ENCODE results near the gene GRIN3B.

Gene GRIN3B

DNA sequence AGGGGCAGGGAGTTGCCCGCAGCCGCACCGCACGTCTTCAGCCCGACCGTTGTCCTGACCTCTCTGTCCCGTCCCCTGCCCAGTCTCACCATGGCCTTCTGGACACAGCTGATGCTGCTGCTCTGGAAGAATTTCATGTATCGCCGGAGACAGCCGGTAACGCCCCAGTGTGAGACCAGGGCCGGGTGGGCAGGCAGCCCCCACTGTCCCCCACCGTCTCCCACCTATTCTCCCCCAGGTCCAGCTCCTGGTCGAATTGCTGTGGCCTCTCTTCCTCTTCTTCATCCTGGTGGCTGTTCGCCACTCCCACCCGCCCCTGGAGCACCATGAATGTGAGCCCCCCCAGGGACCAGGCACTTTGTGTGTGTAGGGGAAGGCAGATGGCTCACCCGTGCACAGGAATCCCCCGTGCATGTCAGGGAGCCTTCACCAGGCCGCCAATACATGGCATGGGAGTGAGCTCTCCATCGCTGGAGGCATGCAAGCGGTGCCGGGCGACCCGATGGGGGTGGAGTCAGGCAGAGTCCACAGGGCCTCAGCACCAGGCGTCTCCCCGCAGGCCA, 41.1 kb downstream of the GRIN3B start:
- Mint-ChIP-seq H3K9me3 (no peaks in the 10 kb centered on the region), H3K27me3 (no peaks in the 10 kb centered on the region), H3K4me1 (peaks cover 44% of the 10 kb centered on the region), H3K36me3 (ENCODE audit: insufficient read depth) (peaks cover 52% of the 10 kb centered on the region), H3K27ac (ENCODE audit: low read depth) (no peak overlapping the region), H3K4me3 (peak overlapping the region; percentile 97)
- DNase-seq (ENCODE audit: low spot score in 2 of 2) (no peak), ATAC-seq (replicated peaks; ENCODE audit: extremely low read depth, poor library complexity, severe bottlenecking) (no peak)

DNA sequence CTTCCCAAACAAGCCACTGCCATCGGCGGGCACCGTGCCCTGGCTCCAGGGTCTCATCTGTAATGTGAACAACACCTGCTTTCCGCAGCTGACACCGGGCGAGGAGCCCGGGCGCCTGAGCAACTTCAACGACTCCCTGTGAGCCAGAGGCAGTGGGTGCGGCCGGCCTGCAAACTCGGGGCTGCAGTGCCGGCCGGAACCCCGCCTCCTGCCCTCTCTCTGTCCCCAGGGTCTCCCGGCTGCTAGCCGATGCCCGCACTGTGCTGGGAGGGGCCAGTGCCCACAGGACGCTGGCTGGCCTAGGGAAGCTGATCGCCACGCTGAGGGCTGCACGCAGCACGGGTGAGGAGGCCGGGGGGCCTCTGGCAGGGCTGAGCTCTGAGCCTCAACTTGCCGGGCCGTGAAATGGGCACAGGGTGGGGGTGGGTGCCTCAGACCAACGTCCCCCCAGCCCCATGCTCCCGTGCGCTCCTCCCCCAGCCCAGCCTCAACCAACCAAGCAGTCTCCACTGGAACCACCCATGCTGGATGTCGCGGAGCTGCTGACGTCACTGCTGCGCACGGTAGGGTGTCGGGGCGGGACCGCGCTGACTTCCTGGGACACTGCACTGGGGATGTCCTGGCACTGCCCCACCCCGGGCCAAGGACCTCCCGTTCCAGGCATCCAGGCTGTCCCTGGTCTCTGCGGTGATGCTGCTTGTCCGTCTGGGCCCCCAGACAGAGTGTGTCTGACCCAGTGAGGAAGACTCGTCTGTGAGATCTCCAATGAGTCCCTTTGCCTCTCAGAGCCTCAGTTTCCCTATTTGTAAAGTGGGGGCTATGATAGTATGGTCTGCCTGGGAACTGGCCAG, 41.8 kb downstream of the GRIN3B start:
- peaks cover 40% of the 10 kb centered on the region for H3K4me1 Mint-ChIP-seq
- no peaks in the 10 kb centered on the region for H3K9me3 Mint-ChIP-seq
- no peaks in the 10 kb centered on the region for H3K27me3 Mint-ChIP-seq
- H3K27ac Mint-ChIP-seq (ENCODE audit: low read depth) = no peak overlapping the region
- no peak for DNase-seq (ENCODE audit: low spot score in 2 of 2)
- no peak for ATAC-seq (replicated peaks; ENCODE audit: extremely low read depth, poor library complexity, severe bottlenecking)
- H3K36me3 Mint-ChIP-seq (ENCODE audit: insufficient read depth) = peaks cover 46% of the 10 kb centered on the region
- peak overlapping the region; percentile 97 for H3K4me3 Mint-ChIP-seq

DNA sequence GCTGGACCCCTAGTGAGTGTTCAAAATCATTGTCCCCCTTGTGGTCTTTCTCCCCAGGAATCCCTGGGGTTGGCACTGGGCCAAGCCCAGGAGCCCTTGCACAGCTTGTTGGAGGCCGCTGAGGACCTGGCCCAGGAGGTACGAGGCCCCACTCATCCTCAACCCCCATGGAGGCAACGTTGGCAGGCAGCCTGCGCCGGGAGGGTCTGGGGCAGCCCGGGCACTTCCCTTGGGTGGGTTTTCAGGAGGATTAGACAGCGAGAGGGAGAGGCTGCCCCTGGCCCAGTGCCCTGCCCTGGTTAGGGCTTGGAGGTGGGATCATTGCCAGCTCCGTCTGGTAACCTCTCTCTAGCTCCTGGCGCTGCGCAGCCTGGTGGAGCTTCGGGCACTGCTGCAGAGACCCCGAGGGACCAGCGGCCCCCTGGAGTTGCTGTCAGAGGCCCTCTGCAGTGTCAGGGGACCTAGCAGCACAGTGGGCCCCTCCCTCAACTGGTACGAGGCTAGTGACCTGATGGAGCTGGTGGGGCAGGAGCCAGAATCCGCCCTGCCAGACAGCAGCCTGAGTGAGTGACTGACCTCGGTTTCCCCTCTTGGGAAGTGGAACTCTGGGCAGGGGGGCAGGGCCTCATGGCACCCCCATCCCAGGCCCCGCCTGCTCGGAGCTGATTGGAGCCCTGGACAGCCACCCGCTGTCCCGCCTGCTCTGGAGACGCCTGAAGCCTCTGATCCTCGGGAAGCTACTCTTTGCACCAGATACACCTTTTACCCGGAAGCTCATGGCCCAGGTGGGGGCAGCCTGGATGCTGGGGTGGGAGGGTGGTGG, 42.7 kb downstream of the GRIN3B start:
- no peaks in the 10 kb centered on the region for H3K9me3 Mint-ChIP-seq
- no peak overlapping the region for H3K27ac Mint-ChIP-seq (ENCODE audit: low read depth)
- H3K4me3 Mint-ChIP-seq = peak overlapping the region; percentile 31
- peaks cover 32% of the 10 kb centered on the region for H3K4me1 Mint-ChIP-seq
- ATAC-seq (replicated peaks; ENCODE audit: extremely low read depth, poor library complexity, severe bottlenecking) (no peak), DNase-seq (ENCODE audit: low spot score in 2 of 2) (no peak)
- peaks cover 38% of the 10 kb centered on the region for H3K36me3 Mint-ChIP-seq (ENCODE audit: insufficient read depth)
- H3K27me3 Mint-ChIP-seq = no peaks in the 10 kb centered on the region

DNA sequence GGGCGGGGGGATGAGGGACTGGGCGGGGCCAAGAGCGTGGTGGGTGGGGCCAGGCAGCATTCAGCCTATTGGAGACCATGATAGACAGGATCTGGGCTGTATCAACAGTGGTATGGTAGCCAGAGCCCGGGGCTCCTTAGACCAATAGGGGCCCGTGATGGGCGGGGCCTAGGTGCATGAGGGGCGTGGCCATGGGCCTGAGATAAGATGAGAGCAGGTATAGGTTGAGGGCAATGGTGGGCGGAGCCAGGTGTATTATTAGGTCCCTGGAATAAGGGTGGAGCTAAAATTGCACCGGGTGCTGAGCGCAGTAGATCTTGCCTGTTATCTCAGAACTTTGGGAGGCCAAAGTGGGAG, 45.0 kb downstream of the GRIN3B start:
- Mint-ChIP-seq H3K27ac (ENCODE audit: low read depth) (peak overlapping the region; percentile 55), H3K9me3 (no peaks in the 10 kb centered on the region), H3K36me3 (ENCODE audit: insufficient read depth) (peaks cover 19% of the 10 kb centered on the region), H3K4me1 (peaks cover 9% of the 10 kb centered on the region), H3K4me3 (no peak overlapping the region), H3K27me3 (no peaks in the 10 kb centered on the region)
- ATAC-seq (replicated peaks; ENCODE audit: extremely low read depth, poor library complexity, severe bottlenecking) (peak; percentile 69), DNase-seq (ENCODE audit: low spot score in 2 of 2) (peak in 1 of 2 donors; percentile 70)

DNA sequence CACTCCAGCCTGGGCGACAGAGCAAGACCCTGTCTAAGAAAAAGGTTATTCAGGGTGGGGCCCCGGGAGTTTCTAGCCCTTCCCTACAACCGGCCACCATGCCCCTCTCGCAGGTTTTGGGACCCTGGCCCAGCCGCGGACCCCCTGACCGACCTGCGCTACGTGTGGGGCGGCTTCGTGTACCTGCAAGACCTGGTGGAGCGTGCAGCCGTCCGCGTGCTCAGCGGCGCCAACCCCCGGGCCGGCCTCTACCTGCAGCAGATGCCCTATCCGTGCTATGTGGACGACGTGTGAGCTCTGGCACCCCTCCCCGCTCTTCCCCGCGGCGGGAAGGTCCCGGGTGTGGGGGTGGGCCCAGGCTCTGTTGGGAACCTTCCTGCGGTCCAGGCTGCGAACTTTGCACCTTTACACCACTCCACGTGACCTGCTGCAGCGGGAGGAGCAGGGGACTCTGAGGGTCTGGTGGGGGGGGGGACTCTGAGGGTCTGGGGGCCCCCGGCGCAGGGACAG, 46.0 kb downstream of the GRIN3B start:
- Mint-ChIP-seq H3K36me3 (ENCODE audit: insufficient read depth) (peaks cover 18% of the 10 kb centered on the region), H3K27me3 (no peaks in the 10 kb centered on the region), H3K27ac (ENCODE audit: low read depth) (no peak overlapping the region), H3K4me1 (peaks cover 8% of the 10 kb centered on the region), H3K9me3 (no peaks in the 10 kb centered on the region), H3K4me3 (no peak overlapping the region)
- ATAC-seq (replicated peaks; ENCODE audit: extremely low read depth, poor library complexity, severe bottlenecking) (no peak), DNase-seq (ENCODE audit: low spot score in 2 of 2) (no peak)

DNA sequence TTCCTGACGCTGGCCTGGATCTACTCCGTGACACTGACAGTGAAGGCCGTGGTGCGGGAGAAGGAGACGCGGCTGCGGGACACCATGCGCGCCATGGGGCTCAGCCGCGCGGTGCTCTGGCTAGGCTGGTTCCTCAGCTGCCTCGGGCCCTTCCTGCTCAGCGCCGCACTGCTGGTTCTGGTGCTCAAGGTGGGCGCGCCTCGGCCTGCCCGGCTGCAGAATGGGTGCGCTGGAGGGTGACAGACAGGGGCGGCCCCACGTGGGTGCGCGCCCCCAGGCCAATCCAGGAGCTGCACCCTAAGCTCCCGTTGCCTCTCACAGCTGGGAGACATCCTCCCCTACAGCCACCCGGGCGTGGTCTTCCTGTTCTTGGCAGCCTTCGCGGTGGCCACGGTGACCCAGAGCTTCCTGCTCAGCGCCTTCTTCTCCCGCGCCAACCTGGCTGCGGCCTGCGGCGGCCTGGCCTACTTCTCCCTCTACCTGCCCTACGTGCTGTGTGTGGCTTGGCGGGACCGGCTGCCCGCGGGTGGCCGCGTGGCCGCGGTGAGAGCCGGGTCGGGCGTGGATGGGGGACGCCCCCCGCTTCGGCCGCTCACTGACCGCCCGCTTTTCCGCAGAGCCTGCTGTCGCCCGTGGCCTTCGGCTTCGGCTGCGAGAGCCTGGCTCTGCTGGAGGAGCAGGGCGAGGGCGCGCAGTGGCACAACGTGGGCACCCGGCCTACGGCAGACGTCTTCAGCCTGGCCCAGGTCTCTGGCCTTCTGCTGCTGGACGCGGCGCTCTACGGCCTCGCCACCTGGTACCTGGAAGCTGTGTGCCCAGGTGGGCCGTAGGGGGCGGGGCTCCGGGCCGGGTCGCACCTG, 46.8 kb downstream of the GRIN3B start:
- no peak overlapping the region for H3K27ac Mint-ChIP-seq (ENCODE audit: low read depth)
- H3K4me1 Mint-ChIP-seq = peaks cover 10% of the 10 kb centered on the region
- H3K4me3 Mint-ChIP-seq = no peak overlapping the region
- peaks cover 18% of the 10 kb centered on the region for H3K36me3 Mint-ChIP-seq (ENCODE audit: insufficient read depth)
- DNase-seq (ENCODE audit: low spot score in 2 of 2) (no peak), ATAC-seq (replicated peaks; ENCODE audit: extremely low read depth, poor library complexity, severe bottlenecking) (no peak)
- H3K9me3 Mint-ChIP-seq = no peaks in the 10 kb centered on the region
- H3K27me3 Mint-ChIP-seq = no peaks in the 10 kb centered on the region

DNA sequence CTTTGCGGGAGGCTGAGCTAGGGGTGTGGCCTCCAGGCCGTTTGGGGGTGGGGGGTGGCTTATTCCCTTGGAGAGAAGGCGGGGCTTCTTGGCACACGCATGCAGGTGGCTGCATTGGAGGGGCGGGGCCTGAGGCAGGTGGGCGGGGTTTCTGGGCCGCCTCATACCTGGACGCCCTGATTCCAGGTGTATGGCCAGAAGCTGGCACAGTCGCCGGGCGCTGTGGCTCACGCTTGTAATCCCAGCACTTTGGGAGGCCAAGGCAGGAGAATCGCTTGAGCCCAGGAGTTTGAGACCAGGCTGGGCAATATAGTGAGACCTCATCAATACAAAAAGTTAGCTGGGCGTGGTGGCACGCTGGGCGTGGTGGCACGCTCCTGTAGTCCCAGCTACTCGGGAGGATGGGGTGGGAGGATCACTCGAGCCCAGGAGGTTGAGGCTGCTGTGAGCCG, 47.5 kb downstream of the GRIN3B start:
- Mint-ChIP-seq H3K27me3 (no peaks in the 10 kb centered on the region), H3K27ac (ENCODE audit: low read depth) (no peak overlapping the region), H3K4me3 (no peak overlapping the region), H3K9me3 (no peaks in the 10 kb centered on the region), H3K36me3 (ENCODE audit: insufficient read depth) (peaks cover 18% of the 10 kb centered on the region), H3K4me1 (peaks cover 10% of the 10 kb centered on the region)
- ATAC-seq (replicated peaks; ENCODE audit: extremely low read depth, poor library complexity, severe bottlenecking) (no peak), DNase-seq (ENCODE audit: low spot score in 2 of 2) (no peak)

DNA sequence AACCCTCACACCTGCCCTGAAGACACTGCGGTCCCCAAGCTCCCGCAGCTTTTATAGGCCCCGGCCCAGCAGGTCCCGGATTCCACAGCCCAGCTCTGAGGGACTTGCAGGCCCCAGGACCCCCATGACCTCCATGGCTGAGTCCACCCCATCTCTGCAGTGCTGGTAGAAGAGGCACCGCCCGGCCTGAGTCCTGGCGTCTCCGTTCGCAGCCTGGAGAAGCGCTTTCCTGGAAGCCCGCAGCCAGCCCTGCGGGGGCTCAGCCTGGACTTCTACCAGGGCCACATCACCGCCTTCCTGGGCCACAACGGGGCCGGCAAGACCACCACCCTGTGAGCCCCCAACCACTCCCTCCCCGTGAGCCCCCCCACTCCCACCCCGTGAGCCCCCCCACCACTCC, 48.9 kb downstream of the GRIN3B start:
- no peaks in the 10 kb centered on the region for H3K27me3 Mint-ChIP-seq
- no peak overlapping the region for H3K27ac Mint-ChIP-seq (ENCODE audit: low read depth)
- peaks cover 10% of the 10 kb centered on the region for H3K4me1 Mint-ChIP-seq
- DNase-seq (ENCODE audit: low spot score in 2 of 2) (no peak), ATAC-seq (replicated peaks; ENCODE audit: extremely low read depth, poor library complexity, severe bottlenecking) (no peak)
- H3K4me3 Mint-ChIP-seq = no peak overlapping the region
- H3K36me3 Mint-ChIP-seq (ENCODE audit: insufficient read depth) = peaks cover 14% of the 10 kb centered on the region
- no peaks in the 10 kb centered on the region for H3K9me3 Mint-ChIP-seq

DNA sequence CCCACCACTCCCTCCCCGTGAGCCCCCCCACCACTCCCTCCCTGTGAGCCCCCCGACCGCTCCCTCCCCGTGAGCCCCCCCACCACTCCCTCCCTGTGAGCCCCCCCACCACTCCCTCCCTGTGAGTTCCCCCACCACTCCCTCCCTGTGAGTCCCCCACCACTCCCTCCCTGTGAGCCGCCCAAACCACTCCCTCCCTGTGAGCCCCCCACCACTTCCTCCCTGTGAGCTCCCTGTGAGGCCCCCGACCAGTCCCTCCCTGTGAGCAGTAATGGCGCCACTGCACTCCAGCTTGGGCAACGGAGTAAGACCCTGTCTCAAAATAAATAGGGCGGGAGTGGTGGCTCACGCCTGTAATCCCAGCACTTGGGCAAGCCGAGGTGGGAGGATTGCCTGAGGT, 49.6 kb downstream of the GRIN3B start:
- peaks cover 10% of the 10 kb centered on the region for H3K4me1 Mint-ChIP-seq
- no peak overlapping the region for H3K4me3 Mint-ChIP-seq
- no peak overlapping the region for H3K27ac Mint-ChIP-seq (ENCODE audit: low read depth)
- DNase-seq (ENCODE audit: low spot score in 2 of 2) (no peak), ATAC-seq (replicated peaks; ENCODE audit: extremely low read depth, poor library complexity, severe bottlenecking) (no peak)
- no peaks in the 10 kb centered on the region for H3K9me3 Mint-ChIP-seq
- no peaks in the 10 kb centered on the region for H3K27me3 Mint-ChIP-seq
- H3K36me3 Mint-ChIP-seq (ENCODE audit: insufficient read depth) = peaks cover 14% of the 10 kb centered on the region

DNA sequence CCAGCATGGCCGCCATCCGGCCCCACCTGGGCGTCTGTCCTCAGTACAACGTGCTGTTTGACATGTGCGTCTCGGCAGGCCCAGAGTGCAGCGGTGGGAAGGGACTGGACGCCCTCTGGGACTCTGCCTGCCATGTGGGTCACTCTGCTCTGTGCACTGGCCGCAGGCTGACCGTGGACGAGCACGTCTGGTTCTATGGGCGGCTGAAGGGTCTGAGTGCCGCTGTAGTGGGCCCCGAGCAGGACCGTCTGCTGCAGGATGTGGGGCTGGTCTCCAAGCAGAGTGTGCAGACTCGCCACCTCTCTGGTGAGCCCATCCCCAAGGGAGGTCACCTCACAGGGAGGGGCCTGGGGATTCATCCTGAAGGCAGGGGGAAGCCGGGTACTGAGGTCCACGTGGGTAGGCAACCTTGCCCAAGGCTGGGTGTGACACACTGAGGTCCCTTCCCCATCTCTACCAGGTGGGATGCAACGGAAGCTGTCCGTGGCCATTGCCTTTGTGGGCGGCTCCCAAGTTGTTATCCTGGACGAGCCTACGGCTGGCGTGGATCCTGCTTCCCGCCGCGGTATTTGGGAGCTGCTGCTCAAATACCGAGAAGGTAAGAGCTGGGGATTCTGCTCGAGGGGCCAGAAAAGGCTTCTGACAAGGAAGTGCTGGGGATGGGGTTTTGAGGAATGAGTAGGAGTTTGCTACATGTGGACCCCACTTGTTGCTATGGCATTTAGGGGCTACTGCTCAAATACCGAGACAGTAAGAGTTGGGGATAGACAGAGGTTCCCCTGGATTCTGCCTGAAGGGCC, 51.0 kb downstream of the GRIN3B start:
- DNase-seq (ENCODE audit: low spot score in 2 of 2) (no peak), ATAC-seq (replicated peaks; ENCODE audit: extremely low read depth, poor library complexity, severe bottlenecking) (no peak)
- peaks cover 17% of the 10 kb centered on the region for H3K36me3 Mint-ChIP-seq (ENCODE audit: insufficient read depth)
- H3K9me3 Mint-ChIP-seq = no peaks in the 10 kb centered on the region
- no peaks in the 10 kb centered on the region for H3K27me3 Mint-ChIP-seq
- peaks cover 7% of the 10 kb centered on the region for H3K4me1 Mint-ChIP-seq
- no peak overlapping the region for H3K4me3 Mint-ChIP-seq
- H3K27ac Mint-ChIP-seq (ENCODE audit: low read depth) = peak overlapping the region; percentile 78

DNA sequence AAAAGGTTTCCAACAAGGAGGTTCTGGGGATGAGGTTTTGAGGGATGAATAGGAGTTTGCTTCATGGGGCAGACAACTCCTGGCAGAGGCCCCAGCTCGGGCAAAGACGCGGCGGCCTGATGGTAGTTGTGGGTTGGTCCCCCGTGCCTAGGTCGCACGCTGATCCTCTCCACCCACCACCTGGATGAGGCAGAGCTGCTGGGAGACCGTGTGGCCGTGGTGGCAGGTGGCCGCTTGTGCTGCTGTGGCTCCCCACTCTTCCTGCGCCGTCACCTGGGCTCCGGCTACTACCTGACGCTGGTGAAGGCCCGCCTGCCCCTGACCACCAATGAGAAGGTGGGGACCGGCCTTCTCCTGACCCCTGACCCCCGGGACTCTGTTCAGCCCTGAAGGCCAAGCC, 51.6 kb downstream of the GRIN3B start:
- H3K27ac Mint-ChIP-seq (ENCODE audit: low read depth) = peak overlapping the region; percentile 78
- peaks cover 13% of the 10 kb centered on the region for H3K4me1 Mint-ChIP-seq
- no peak overlapping the region for H3K4me3 Mint-ChIP-seq
- no peak for ATAC-seq (replicated peaks; ENCODE audit: extremely low read depth, poor library complexity, severe bottlenecking)
- H3K36me3 Mint-ChIP-seq (ENCODE audit: insufficient read depth) = peaks cover 18% of the 10 kb centered on the region
- DNase-seq (ENCODE audit: low spot score in 2 of 2) = no peak
- H3K9me3 Mint-ChIP-seq = no peaks in the 10 kb centered on the region
- no peaks in the 10 kb centered on the region for H3K27me3 Mint-ChIP-seq

Measured in central memory CD8-positive, alpha-beta T cell (primary cell).